ENCODE data around the gene DOCK3. TPM values are rescaled to one million over a fixed set of nuclear protein-coding genes. Genes with fewer than 3 reads are reported as not detected.

DOCK3 gene
- total RNA-seq, 1 experiment from 2014 or later: 8.3 TPM

GRCh38 chr3:50816894-50817293, 142.2 kb downstream of the DOCK3 start:
- Mint-ChIP-seq H3K4me3 (peak overlapping the region in 1 of 2 experiments; percentile 31; a peak in 2 of 5 replicates), H3K4me1 (peaks cover 51 to 56% of the 10 kb centered on the region in 2 experiments), H3K36me3 (ENCODE audit: insufficient read depth in 1 of 3, low read depth in 3 of 3) (peaks cover 5 to 15% (median 9%) of the 10 kb centered on the region in 3 experiments; a peak in 5 of 7 replicates), H3K27me3 (ENCODE audit: low read depth) (no peaks in the 10 kb centered on the region), H3K9me3 (peaks cover 9 to 10% of the 10 kb centered on the region in 2 experiments; a peak in 3 of 5 replicates), H3K27ac (peak overlapping the region; percentile 85 to 97 (median 95))
- Histone ChIP-seq H3K27ac (ENCODE audit: insufficient read length, low read depth, low read length) (peak overlapping the region; percentile 97), H3K56ac (ENCODE audit: insufficient read length, low read depth, low read length) (no peak overlapping the region), H2BK5ac (ENCODE audit: insufficient read length, low read length) (peak overlapping the region; percentile 92), H3K27me3 (ENCODE audit: insufficient read depth, low read length) (no peaks in the 10 kb centered on the region), H3K9me3 (ENCODE audit: control insufficient read depth, low read depth, low read length) (no peaks in the 10 kb centered on the region), H2BK120ac (ENCODE audit: low read depth, low read length, poor library complexity, severe bottlenecking) (no peak overlapping the region), H2BK12ac (ENCODE audit: insufficient read length, low read depth, low read length) (no peak overlapping the region), H3T11ph (ENCODE audit: low read length) (peak overlapping the region; percentile 7), H2BK20ac (ENCODE audit: low read depth, low read length, poor library complexity, severe bottlenecking) (no peak overlapping the region), H3K14ac (ENCODE audit: insufficient read depth, low read length) (no peak overlapping the region; the same call in 1 of the 2 replicates), H3K23me2 (ENCODE audit: insufficient read length, low read depth, low read length, poor library complexity, severe bottlenecking) (no peaks in the 10 kb centered on the region), H2AK5ac (ENCODE audit: insufficient read length, low read length) (no peak overlapping the region), H4K91ac (ENCODE audit: insufficient read length, low read depth, low read length) (no peak overlapping the region), H3K4me1 (ENCODE audit: insufficient read depth, low read length) (peaks cover 13% of the 10 kb centered on the region; the same call in 1 of the 2 replicates), H4K8ac (replicated peaks; ENCODE audit: insufficient read length, low read depth, low read length) (no peak overlapping the region), H2AFZ (ENCODE audit: low read length) (no peak overlapping the region), H3K18ac (ENCODE audit: insufficient read length, low read depth, low read length) (no peak overlapping the region), H3K4me2 (ENCODE audit: insufficient read depth, insufficient read length, low read length) (no peak overlapping the region), H4K5ac (ENCODE audit: insufficient read length, low read depth, low read length) (no peak overlapping the region), H3K79me2 (ENCODE audit: insufficient read depth, low read length) (no peaks in the 10 kb centered on the region), H3K23ac (ENCODE audit: insufficient read length, low read depth, low read length) (no peak overlapping the region), H4K20me1 (ENCODE audit: control insufficient read depth, insufficient read depth, insufficient read length) (no peaks in the 10 kb centered on the region), H3K4ac (ENCODE audit: low read depth, low read length) (no peak overlapping the region), H2BK15ac (ENCODE audit: low read depth, low read length) (no peak overlapping the region), H3K9ac (ENCODE audit: extremely low read depth, insufficient read length, low read length) (no peak overlapping the region), H3K79me1 (ENCODE audit: insufficient read depth, low read depth, low read length, poor library complexity, severe bottlenecking) (no peaks in the 10 kb centered on the region)
- TF ChIP-seq, protein P1, sequence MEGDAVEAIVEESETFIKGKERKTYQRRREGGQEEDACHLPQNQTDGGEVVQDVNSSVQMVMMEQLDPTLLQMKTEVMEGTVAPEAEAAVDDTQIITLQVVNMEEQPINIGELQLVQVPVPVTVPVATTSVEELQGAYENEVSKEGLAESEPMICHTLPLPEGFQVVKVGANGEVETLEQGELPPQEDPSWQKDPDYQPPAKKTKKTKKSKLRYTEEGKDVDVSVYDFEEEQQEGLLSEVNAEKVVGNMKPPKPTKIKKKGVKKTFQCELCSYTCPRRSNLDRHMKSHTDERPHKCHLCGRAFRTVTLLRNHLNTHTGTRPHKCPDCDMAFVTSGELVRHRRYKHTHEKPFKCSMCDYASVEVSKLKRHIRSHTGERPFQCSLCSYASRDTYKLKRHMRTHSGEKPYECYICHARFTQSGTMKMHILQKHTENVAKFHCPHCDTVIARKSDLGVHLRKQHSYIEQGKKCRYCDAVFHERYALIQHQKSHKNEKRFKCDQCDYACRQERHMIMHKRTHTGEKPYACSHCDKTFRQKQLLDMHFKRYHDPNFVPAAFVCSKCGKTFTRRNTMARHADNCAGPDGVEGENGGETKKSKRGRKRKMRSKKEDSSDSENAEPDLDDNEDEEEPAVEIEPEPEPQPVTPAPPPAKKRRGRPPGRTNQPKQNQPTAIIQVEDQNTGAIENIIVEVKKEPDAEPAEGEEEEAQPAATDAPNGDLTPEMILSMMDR (conservative IDR thresholded peaks at IDR 0.05): no peak
- DNase-seq: no peak
- WGBS (ENCODE audit: extremely low coverage, insufficient read length, low lambda C conversion rate): no CpG with 5 or more reads among the region's 3 CpGs

All from H9 (cell line).